ENCODE results near the gene EEIG1. TPM values are rescaled to one million over a fixed set of nuclear protein-coding genes. Genes with fewer than 3 reads are reported as not detected.

The EEIG1 gene
- total RNA-seq, 4 donors from 2014 or later = 7.0 to 22.0 (median 16.3) TPM

- peaks cover 13 to 74% (median 40%) of the 10 kb centered on the region in 3 donors for H3K4me1 ChIP-seq
- peak overlapping the region; percentile 26 to 92 (median 90) for H3K27ac ChIP-seq
- no peak overlapping the region for H3K4me3 ChIP-seq
- no peaks in the 10 kb centered on the region for H3K27me3 ChIP-seq
- no peak for ATAC-seq
- H3K9me3 ChIP-seq = no peaks in the 10 kb centered on the region
- TF ChIP-seq POLR2A (IDR thresholded peaks at IDR 0.05) (no peak), EP300 (IDR thresholded peaks at IDR 0.05) (no peak)
- H3K36me3 ChIP-seq = no peaks in the 10 kb centered on the region
- 20 to 45% methylated on average over 2 to 3 of the region's 11 CpGs for WGBS, 2 donors (ENCODE audit: low coverage in 1 of 2)
Measured at GRCh38 chr9:127960410-127961154, 20.2 kb downstream of the EEIG1 start.

GRCh38 chr9:127959841-127960409 lies 20.9 kb downstream of the EEIG1 start:
- H3K27me3 ChIP-seq = no peaks in the 10 kb centered on the region
- ATAC-seq = no peak
- H3K4me1 ChIP-seq = peaks cover 15 to 74% (median 47%) of the 10 kb centered on the region in 3 donors
- no peaks in the 10 kb centered on the region for H3K9me3 ChIP-seq
- no peaks in the 10 kb centered on the region for H3K36me3 ChIP-seq
- no peak overlapping the region for H3K4me3 ChIP-seq
- H3K27ac ChIP-seq = peak overlapping the region; percentile 26 to 92 (median 90)
- no peak for TF ChIP-seq POLR2A (IDR thresholded peaks at IDR 0.05)
- TF ChIP-seq POLR2AphosphoS5 (IDR thresholded peaks at IDR 0.05) = no peak
- TF ChIP-seq CTCF (IDR thresholded peaks at IDR 0.05) = no peak
- no peak for TF ChIP-seq EP300 (IDR thresholded peaks at IDR 0.05)
- 79 to 92% methylated on average over 2 of the region's 2 CpGs for WGBS, 2 donors (ENCODE audit: low coverage in 1 of 2)

GRCh38 chr9:127959398-127959797 lies 21.4 kb downstream of the EEIG1 start:
- ATAC-seq = no peak
- peak overlapping the region in 3 of 4 donors; percentile 89 to 92 (median 92) for H3K27ac ChIP-seq
- peaks cover 15 to 74% (median 49%) of the 10 kb centered on the region in 3 donors for H3K4me1 ChIP-seq

GRCh38 chr9:127958728-127959127 lies 22.1 kb downstream of the EEIG1 start:
- Histone ChIP-seq H3K4me3 (no peak overlapping the region), H3K27ac (peak overlapping the region in 3 of 4 donors; percentile 12 to 92 (median 89)), H3K27me3 (no peaks in the 10 kb centered on the region), H3K36me3 (no peaks in the 10 kb centered on the region), H3K9me3 (no peaks in the 10 kb centered on the region), H3K4me1 (peaks cover 10 to 74% (median 44%) of the 10 kb centered on the region in 3 donors)
- no peak for ATAC-seq
- TF ChIP-seq POLR2AphosphoS5 (IDR thresholded peaks at IDR 0.05) (no peak), EP300 (IDR thresholded peaks at IDR 0.05) (no peak), POLR2A (IDR thresholded peaks at IDR 0.05) (no peak), CTCF (IDR thresholded peaks at IDR 0.05) (no peak)
- WGBS, 2 donors (ENCODE audit: low coverage in 1 of 2) = 89 to 100% methylated on average over 1 of the region's 1 CpG

More at GRCh38 chr9:127959398-127959797, 21.4 kb downstream of the EEIG1 start:
- WGBS, 2 donors (ENCODE audit: low coverage in 1 of 2) = 83 to 100% methylated on average over 1 to 4 of the region's 4 CpGs
- H3K9me3 ChIP-seq = no peaks in the 10 kb centered on the region
- TF ChIP-seq POLR2A (IDR thresholded peaks at IDR 0.05) (no peak), EP300 (IDR thresholded peaks at IDR 0.05) (no peak), CTCF (IDR thresholded peaks at IDR 0.05) (no peak), POLR2AphosphoS5 (IDR thresholded peaks at IDR 0.05) (no peak)
- no peaks in the 10 kb centered on the region for H3K36me3 ChIP-seq
- no peak overlapping the region for H3K4me3 ChIP-seq
- no peaks in the 10 kb centered on the region for H3K27me3 ChIP-seq

- Histone ChIP-seq H3K36me3 (no peaks in the 10 kb centered on the region), H3K27ac (peak overlapping the region in 3 of 4 donors; percentile 66 to 78 (median 75)), H3K27me3 (no peaks in the 10 kb centered on the region), H3K4me1 (peaks cover 2 to 74% (median 37%) of the 10 kb centered on the region in 3 donors), H3K4me3 (no peak overlapping the region), H3K9me3 (no peaks in the 10 kb centered on the region)
- no peak for TF ChIP-seq EP300 (IDR thresholded peaks at IDR 0.05)
- TF ChIP-seq POLR2A (IDR thresholded peaks at IDR 0.05) = no peak
- TF ChIP-seq POLR2AphosphoS5 (IDR thresholded peaks at IDR 0.05) = peak; percentile 69
- TF ChIP-seq CTCF (IDR thresholded peaks at IDR 0.05) = peak in 3 of 4 experiments; percentile 33 to 69 (median 43)
- 41% methylated on average over 7 of the region's 12 CpGs; no CpG with 5 or more reads in 1 of the 2 donors for WGBS, 2 donors (ENCODE audit: low coverage in 1 of 2)
- ATAC-seq = peak; percentile 57
Measured at GRCh38 chr9:127955294-127956015, 25.3 kb downstream of the EEIG1 start.
